Muscle layer of duodenum (tissue), 2 donors: Measurements from ENCODE around the gene PAPOLB.

ENCODE experiments used
- H3K27ac ChIP-seq: one replicate; pipeline ENCODE4 v1.7.0; 2013; ENCODE audit warnings: mild to moderate bottlenecking, low read length
- H3K27me3 ChIP-seq: one replicate; pipeline ENCODE4 v1.7.0; 2013; ENCODE audit warnings: low read depth, mild to moderate bottlenecking, control low read depth, low read length
- H3K36me3 ChIP-seq, 2 donors: one replicate each; pipeline ENCODE4 v1.7.0; 2013; ENCODE audit warnings: low read length in 2 of 2, control low read depth in 1 of 2, mild to moderate bottlenecking in 1 of 2; ENCODE audit not compliant: insufficient read depth in 2 of 2, control insufficient read depth in 1 of 2
- H3K4me1 ChIP-seq, 2 donors: one replicate each; pipeline ENCODE4 v1.7.0; 2013; ENCODE audit warnings: low read length in 2 of 2, mild to moderate bottlenecking in 2 of 2, control low read depth in 1 of 2, moderate library complexity in 1 of 2; ENCODE audit not compliant: insufficient read depth in 2 of 2, control insufficient read depth in 1 of 2
- H3K4me3 ChIP-seq, 2 donors: one replicate each; pipeline ENCODE4 v1.7.0; 2013; ENCODE audit warnings: low read length in 2 of 2, low read depth in 1 of 2, mild to moderate bottlenecking in 1 of 2
- H3K9me3 ChIP-seq, 2 donors: one replicate each; pipeline ENCODE4 v1.7.0; 2013; ENCODE audit warnings: low read length in 2 of 2, control low read depth in 1 of 2, mild to moderate bottlenecking in 1 of 2; ENCODE audit not compliant: control insufficient read depth in 1 of 2
- donor health status: healthy.

Gene PAPOLB

GRCh38 chr7:4875391-4875790 is 13.6 kb upstream of the PAPOLB start:
- peaks cover 0 to 14% of the 10 kb centered on the region in 2 donors for H3K36me3 ChIP-seq
- no peak overlapping the region for H3K27ac ChIP-seq
- H3K27me3 ChIP-seq, result peaks cover 5% of the 10 kb centered on the region
- H3K4me1 ChIP-seq, result peaks cover 0 to 8% of the 10 kb centered on the region in 2 donors
- H3K4me3 ChIP-seq, result no peak overlapping the region
- H3K9me3 ChIP-seq, result no peaks in the 10 kb centered on the region

DNA sequence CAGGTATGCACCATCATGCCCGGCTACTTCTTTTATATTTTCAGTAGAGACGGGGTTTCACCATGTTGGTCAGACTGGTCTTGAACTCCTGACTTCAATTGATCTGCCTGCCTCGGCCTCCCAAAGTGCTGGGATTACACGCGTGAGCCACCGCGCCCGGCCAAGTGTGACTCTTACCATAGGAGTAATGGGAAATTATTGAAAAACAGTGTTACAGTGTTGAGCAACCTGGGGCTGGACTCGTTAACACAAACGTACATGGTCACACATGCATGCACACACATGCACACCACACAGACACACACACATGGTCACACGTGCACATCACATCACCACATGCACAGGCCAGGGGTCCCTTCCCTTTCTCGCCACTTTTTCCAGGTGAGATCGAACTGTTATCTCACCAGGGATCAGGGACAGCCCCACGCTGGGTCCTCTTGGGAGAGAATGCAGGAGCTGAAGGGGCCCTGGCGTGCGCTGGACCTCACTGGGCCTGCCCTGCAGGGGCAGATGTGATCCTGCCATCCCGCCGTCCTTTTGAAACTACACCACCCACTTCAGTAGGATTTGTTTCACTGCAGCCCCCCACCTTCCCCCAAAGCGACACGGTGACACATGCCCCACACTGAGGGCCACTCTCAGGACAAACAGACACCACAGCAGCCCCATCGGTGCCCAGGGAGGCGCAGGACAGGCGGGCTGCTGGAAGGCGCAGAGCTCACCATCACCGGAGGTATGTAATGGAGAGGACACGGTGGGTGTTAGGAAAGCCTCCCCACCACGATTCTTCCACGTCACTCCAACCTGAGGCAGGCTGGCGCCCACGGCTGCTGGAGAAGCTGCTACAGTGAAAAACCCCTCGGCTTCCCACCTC is 11.5 kb upstream of the PAPOLB start:
- Histone ChIP-seq H3K27me3 (peaks cover 5% of the 10 kb centered on the region), H3K9me3 (peaks cover 0 to 1% of the 10 kb centered on the region in 2 donors), H3K4me3 (no peak overlapping the region), H3K36me3 (peaks cover 0 to 14% of the 10 kb centered on the region in 2 donors), H3K4me1 (peaks cover 0 to 3% of the 10 kb centered on the region in 2 donors), H3K27ac (no peak overlapping the region)

- peaks cover 0 to 3% of the 10 kb centered on the region in 2 donors for H3K9me3 ChIP-seq
- no peak overlapping the region for H3K4me3 ChIP-seq
- H3K36me3 ChIP-seq, result peaks cover 0 to 7% of the 10 kb centered on the region in 2 donors
- peaks cover 0 to 3% of the 10 kb centered on the region in 2 donors for H3K4me1 ChIP-seq
- no peak overlapping the region for H3K27ac ChIP-seq
- peaks cover 5% of the 10 kb centered on the region for H3K27me3 ChIP-seq
Observed at GRCh38 chr7:4871930-4872675, 10.3 kb upstream of the PAPOLB start.

- H3K27ac ChIP-seq, result no peak overlapping the region
- peaks cover 5% of the 10 kb centered on the region for H3K27me3 ChIP-seq
- peaks cover 0 to 3% of the 10 kb centered on the region in 2 donors for H3K9me3 ChIP-seq
- H3K4me3 ChIP-seq, result no peak overlapping the region
- H3K36me3 ChIP-seq, result peaks cover 0 to 5% of the 10 kb centered on the region in 2 donors
- H3K4me1 ChIP-seq, result peaks cover 0 to 6% of the 10 kb centered on the region in 2 donors
Observed at GRCh38 chr7:4871056-4871680, 9.3 kb upstream of the PAPOLB start.

DNA sequence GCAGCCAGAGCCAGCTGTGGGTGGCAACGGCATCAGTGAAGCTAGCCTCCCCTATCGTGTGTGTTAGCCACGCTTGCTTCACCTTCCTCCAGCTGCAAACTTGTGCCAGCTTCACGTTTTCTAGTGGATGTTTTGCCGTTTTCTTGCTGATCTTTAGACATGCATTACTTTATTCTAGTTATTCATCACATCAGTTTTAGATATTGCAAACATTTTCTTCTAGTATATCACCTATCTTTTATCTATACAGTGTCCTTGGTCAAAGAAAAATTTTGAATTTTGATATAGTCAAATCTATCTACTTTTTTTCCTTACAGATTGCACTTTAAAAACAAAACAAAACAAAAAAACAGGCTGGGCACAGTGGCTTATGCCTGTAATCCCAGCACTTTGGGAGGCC is 6.7 kb upstream of the PAPOLB start:
- H3K27me3 ChIP-seq, result peaks cover 5% of the 10 kb centered on the region
- H3K4me3 ChIP-seq, result no peak overlapping the region
- no peak overlapping the region for H3K27ac ChIP-seq
- no peaks in the 10 kb centered on the region for H3K36me3 ChIP-seq
- peaks cover 0 to 4% of the 10 kb centered on the region in 2 donors for H3K9me3 ChIP-seq
- H3K4me1 ChIP-seq, result peaks cover 0 to 6% of the 10 kb centered on the region in 2 donors

DNA sequence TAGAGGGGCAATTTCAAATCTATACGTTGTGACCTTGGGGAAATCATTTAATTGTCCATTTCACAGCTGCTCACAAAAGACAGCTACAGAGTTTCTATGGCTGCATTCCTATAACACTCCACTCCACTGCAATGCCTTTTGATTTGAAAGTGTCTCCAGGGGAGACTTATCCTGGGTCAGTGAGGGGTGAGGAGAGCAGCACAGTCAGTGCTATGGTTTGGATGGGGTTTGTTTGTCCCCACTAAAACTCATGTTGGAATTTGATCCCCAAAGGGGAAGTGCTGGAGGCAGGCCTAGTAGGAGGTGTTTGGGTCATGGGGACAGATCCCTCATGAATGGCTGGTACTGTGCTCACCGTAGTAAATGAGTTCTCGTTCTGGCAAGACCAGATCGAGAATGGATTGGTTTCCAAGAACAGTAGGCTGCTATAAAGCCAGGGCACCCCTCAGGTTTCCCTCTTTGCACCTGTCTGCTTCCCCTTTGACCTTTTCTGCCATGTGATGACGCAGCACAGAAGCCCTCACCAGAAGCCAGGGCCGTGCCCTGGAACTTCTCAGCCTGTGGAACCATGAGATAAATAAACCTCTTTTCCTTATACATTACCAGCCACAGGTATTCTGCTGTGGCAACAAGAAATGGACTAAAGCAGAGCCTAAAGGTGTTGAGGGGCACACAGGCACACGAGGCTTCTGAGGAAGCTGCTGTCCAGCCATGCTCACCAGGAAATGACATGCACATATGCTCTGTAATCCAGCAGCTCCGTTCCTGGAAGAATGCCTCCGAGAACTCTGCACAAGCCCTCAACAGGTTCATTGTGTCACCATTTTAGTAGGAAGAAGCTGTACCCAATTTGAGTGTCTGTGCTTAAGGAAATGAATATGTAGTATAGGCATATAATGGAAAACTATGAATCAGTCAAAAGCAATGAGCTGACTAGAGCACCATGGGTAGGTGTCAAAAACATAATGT is 5.0 kb upstream of the PAPOLB start:
- Histone ChIP-seq H3K4me3 (no peak overlapping the region), H3K9me3 (peaks cover 0 to 11% of the 10 kb centered on the region in 2 donors), H3K36me3 (no peaks in the 10 kb centered on the region), H3K27ac (no peak overlapping the region), H3K4me1 (peaks cover 0 to 3% of the 10 kb centered on the region in 2 donors), H3K27me3 (peaks cover 5% of the 10 kb centered on the region)

GRCh38 chr7:4862156-4862555 is 326 bp upstream of the PAPOLB start:
- no peak overlapping the region for H3K27ac ChIP-seq
- H3K9me3 ChIP-seq, result peaks cover 0 to 10% of the 10 kb centered on the region in 2 donors
- peaks cover 0 to 3% of the 10 kb centered on the region in 2 donors for H3K4me1 ChIP-seq
- H3K27me3 ChIP-seq, result no peaks in the 10 kb centered on the region
- H3K4me3 ChIP-seq, result peak overlapping the region; percentile 31 to 35
- no peaks in the 10 kb centered on the region for H3K36me3 ChIP-seq

- H3K9me3 ChIP-seq, result peaks cover 0 to 10% of the 10 kb centered on the region in 2 donors
- H3K36me3 ChIP-seq, result no peaks in the 10 kb centered on the region
- H3K27me3 ChIP-seq, result no peaks in the 10 kb centered on the region
- peak overlapping the region; percentile 31 to 35 for H3K4me3 ChIP-seq
- H3K4me1 ChIP-seq, result no peaks in the 10 kb centered on the region
- no peak overlapping the region for H3K27ac ChIP-seq
Observed at GRCh38 chr7:4861227-4861626, 603 bp downstream of the PAPOLB start.

DNA sequence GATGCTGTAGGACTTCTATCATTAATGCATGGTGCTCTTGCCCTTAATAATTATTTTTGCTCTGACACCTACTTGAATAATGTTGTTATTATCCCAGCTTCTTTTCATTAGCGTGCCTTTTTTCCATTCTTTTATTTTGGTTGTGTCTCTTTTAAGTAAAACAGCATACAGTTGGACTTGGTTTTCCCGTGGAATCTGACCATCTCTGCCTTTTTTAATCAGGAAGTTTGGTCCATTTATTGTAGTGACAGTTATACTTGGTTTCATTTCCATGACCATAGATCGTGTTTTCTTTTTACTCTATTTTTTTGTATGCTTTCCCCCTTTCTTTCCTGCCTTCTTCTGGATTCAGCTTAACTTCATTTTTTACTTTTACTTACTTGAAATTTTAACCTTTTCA is 4.6 kb downstream of the PAPOLB start:
- Histone ChIP-seq H3K27ac (no peak overlapping the region), H3K4me3 (no peak overlapping the region), H3K4me1 (no peaks in the 10 kb centered on the region), H3K36me3 (no peaks in the 10 kb centered on the region), H3K27me3 (no peaks in the 10 kb centered on the region), H3K9me3 (peaks cover 0 to 3% of the 10 kb centered on the region in 2 donors)

DNA sequence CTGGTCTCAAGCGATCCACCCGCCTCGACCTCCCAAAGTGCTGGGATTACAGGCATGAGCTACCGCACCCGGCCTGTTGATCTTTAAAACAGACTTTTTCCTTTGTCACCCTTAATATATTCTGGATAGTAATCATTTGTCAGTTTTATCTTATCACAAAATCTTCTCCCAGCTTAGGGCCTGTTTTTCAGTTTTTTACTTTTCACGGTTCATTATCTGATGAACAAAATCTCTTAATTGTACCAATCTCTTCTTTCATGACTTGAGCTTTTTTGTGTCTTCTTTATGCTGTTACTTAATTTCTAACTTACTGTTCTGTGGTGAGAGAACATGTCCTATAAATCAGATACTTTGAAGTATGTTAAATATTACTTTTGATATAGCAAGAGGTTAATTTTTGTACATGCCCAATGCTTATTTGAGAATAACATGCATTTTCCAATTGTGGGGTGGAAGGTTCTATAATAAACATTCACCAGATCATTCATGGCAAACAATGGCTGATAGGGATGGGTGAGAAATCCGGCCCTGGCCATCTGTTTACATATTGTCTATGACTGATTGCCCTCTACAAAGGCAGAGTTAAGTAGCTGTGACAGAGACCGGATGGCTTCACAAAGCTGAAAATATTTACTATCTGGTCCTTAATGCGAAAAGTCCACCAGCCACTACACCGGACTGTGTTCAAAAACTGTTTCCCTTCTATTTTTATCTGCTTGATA is 5.3 kb downstream of the PAPOLB start:
- no peaks in the 10 kb centered on the region for H3K4me1 ChIP-seq
- no peaks in the 10 kb centered on the region for H3K27me3 ChIP-seq
- H3K27ac ChIP-seq, result no peak overlapping the region
- H3K36me3 ChIP-seq, result no peaks in the 10 kb centered on the region
- peaks cover 0 to 5% of the 10 kb centered on the region in 2 donors for H3K9me3 ChIP-seq
- H3K4me3 ChIP-seq, result no peak overlapping the region
